H1 (cell line): ENCODE measurements around the gene HMCN1. TPM values are rescaled to one million over a fixed set of nuclear protein-coding genes. Genes with fewer than 3 reads are reported as not detected.

Experiments used
- CTCF ChIA-PET: fragments of 300-600 bp; sonication (Branson Sonifier 250); formaldehyde crosslinking; loops from one replicate; lab custom pipeline; 2021; ENCODE audit not compliant: partially characterized antibody; lab: Charles Lee
- POLR2A ChIA-PET: fragments of 300-600 bp; sonication (Branson Sonifier 250); formaldehyde crosslinking; loops from one replicate; lab custom pipeline; 2021; ENCODE audit warnings: inconsistent platforms; ENCODE audit not compliant: partially characterized antibody; lab: Charles Lee
- DNase-seq, 2 experiments: peaks; one replicate each; pipeline versions ENCODE4 v3.0.0 to v3.0.0-alpha.2; 2010 to 2022; ENCODE audit warnings: low spot score in 2 of 2, low read depth in 1 of 2, mixed read lengths in 1 of 2
- FAIRE-seq: peaks from 2 replicates; lab custom pipeline; 2011; peaks lifted over from hg19 to GRCh38; lab: Jason Lieb, UNC
- H2AFZ ChIP-seq: 2 replicates; pipeline ENCODE4 v1.8.1; 2012; ENCODE audit warnings: low read length, inconsistent platforms
- H2AK5ac ChIP-seq: 2 replicates; pipeline ENCODE4 v1.6.1; 2013; ENCODE audit warnings: low read depth, low read length
- H2BK120ac ChIP-seq: replicated peaks from 2 replicates; pipeline ENCODE3; 2013; ENCODE audit warnings: low read depth, low read length, inconsistent platforms
- H2BK12ac ChIP-seq: 2 replicates; pipeline ENCODE4 v1.6.1; 2013; ENCODE audit warnings: low read depth, low read length
- H2BK15ac ChIP-seq: 2 replicates; pipeline ENCODE4 v1.6.1; 2013; ENCODE audit warnings: low read length
- H2BK20ac ChIP-seq: 2 replicates; pipeline ENCODE4 v1.6.1; 2013; ENCODE audit warnings: low read length
- H2BK5ac ChIP-seq: 2 replicates; pipeline ENCODE4 v1.6.1; 2013; ENCODE audit warnings: low read depth, low read length
- H3K14ac ChIP-seq: 2 replicates; pipeline ENCODE4 v1.6.1; 2013; ENCODE audit warnings: inconsistent platforms; ENCODE audit not compliant: insufficient read length
- H3K18ac ChIP-seq: 2 replicates; pipeline ENCODE4 v1.6.1; 2013; ENCODE audit warnings: low read length; ENCODE audit errors: extremely low read depth
- H3K23ac ChIP-seq: 2 replicates; pipeline ENCODE4 v1.6.1; 2013; ENCODE audit warnings: inconsistent platforms; ENCODE audit not compliant: insufficient read length
- H3K23me2 ChIP-seq: 2 replicates; pipeline ENCODE4 v1.6.1; 2013; ENCODE audit warnings: low read depth, low read length
- H3K27ac ChIP-seq: 2 replicates; pipeline ENCODE4 v1.6.1; 2011; ENCODE audit warnings: low read depth, low read length, inconsistent platforms
- H3K27me3 ChIP-seq, 4 experiments: replicated peaks in 1 of 4; 1 replicate in 1 of 4; 2 replicates in 3 of 4; pipeline versions ENCODE4 v1.6.1 to v1.8.1; 2011 to 2013; ENCODE audit warnings: low read length in 3 of 4, mild to moderate bottlenecking in 3 of 4, inconsistent platforms in 2 of 4, mixed read lengths in 2 of 4, moderate library complexity in 1 of 4; ENCODE audit not compliant: control insufficient read depth in 3 of 4, insufficient read depth in 3 of 4; ENCODE audit errors: extremely low read depth in 1 of 4
- H3K36me3 ChIP-seq, 4 experiments: 2 replicates each; pipeline versions ENCODE4 v1.6.1 to v1.8.1; 2011 to 2013; ENCODE audit warnings: mild to moderate bottlenecking in 4 of 4, low read length in 3 of 4, moderate library complexity in 2 of 4, control low read depth in 1 of 4, inconsistent platforms in 1 of 4; ENCODE audit not compliant: insufficient read depth in 4 of 4, control insufficient read depth in 2 of 4
- H3K4ac ChIP-seq: replicated peaks from 2 replicates; pipeline ENCODE3; 2013; ENCODE audit warnings: low read length, low read depth, mixed read lengths, inconsistent platforms; ENCODE audit not compliant: insufficient read length
- H3K4me1 ChIP-seq, 4 experiments: replicated peaks in 1 of 4; 1 replicate in 1 of 4; 2 replicates in 3 of 4; pipeline versions ENCODE4 v1.6.1 to v1.8.1; 2011 to 2013; ENCODE audit warnings: low read length in 3 of 4, inconsistent platforms in 2 of 4, mixed read lengths in 1 of 4; ENCODE audit not compliant: insufficient read depth in 4 of 4, control insufficient read depth in 3 of 4
- H3K4me2 ChIP-seq, 2 experiments: 2 replicates each; pipeline versions ENCODE4 v1.6.1 to v1.8.1; 2011 to 2013; ENCODE audit warnings: low read depth in 2 of 2, low read length in 2 of 2, control low read depth in 1 of 2, inconsistent platforms in 1 of 2, mild to moderate bottlenecking in 1 of 2; ENCODE audit not compliant: insufficient read depth in 1 of 2
- H3K4me3 ChIP-seq, 4 experiments: fragments of 200-600, 300-600 bp in 1 of 4; sonication (generic), shearing (Covaris generic), sonication (Bioruptor Twin) in 1 of 4; 2 replicates each; pipeline versions ENCODE4 v1.5.1 to v1.8.1; 2011 to 2016; ENCODE audit warnings: low read length in 4 of 4, low read depth in 3 of 4, control low read depth in 2 of 4, inconsistent platforms in 2 of 4, mild to moderate bottlenecking in 2 of 4, mixed read lengths in 1 of 4, moderate library complexity in 1 of 4; ENCODE audit not compliant: insufficient read depth in 2 of 4; ENCODE audit errors: extremely low read depth in 1 of 4
- H3K56ac ChIP-seq: replicated peaks from 2 replicates; pipeline ENCODE3; 2013; ENCODE audit warnings: low read depth, mild to moderate bottlenecking, mixed read lengths, low read length, inconsistent platforms; ENCODE audit not compliant: insufficient read length
- H3K79me1 ChIP-seq: 2 replicates; pipeline ENCODE4 v1.6.1; 2013; ENCODE audit warnings: low read depth, low read length, control low read depth
- H3K79me2 ChIP-seq, 2 experiments: 2 replicates each; pipeline versions ENCODE4 v1.6.1 to v1.8.1; 2012 to 2013; ENCODE audit warnings: low read length in 2 of 2, mild to moderate bottlenecking in 2 of 2, inconsistent platforms in 1 of 2; ENCODE audit not compliant: insufficient read depth in 2 of 2, control insufficient read depth in 1 of 2
- H3K9ac ChIP-seq, 4 experiments: replicated peaks in 1 of 4; 1 replicate in 1 of 4; 2 replicates in 3 of 4; pipeline versions ENCODE4 v1.6.1 to v1.8.1; 2011 to 2013; ENCODE audit warnings: low read depth in 3 of 4, low read length in 3 of 4, control low read depth in 2 of 4, mild to moderate bottlenecking in 2 of 4, moderate library complexity in 2 of 4, inconsistent platforms in 1 of 4; ENCODE audit errors: extremely low read depth in 1 of 4
- H3K9me3 ChIP-seq, 2 experiments: 2 replicates each; pipeline versions ENCODE4 v1.6.1 to v1.8.1; 2012 to 2013; ENCODE audit warnings: mild to moderate bottlenecking in 2 of 2, moderate library complexity in 2 of 2, control low read depth in 1 of 2, inconsistent platforms in 1 of 2, low read depth in 1 of 2, low read length in 1 of 2, mixed read lengths in 1 of 2; ENCODE audit not compliant: insufficient read depth in 2 of 2
- H4K20me1 ChIP-seq, 2 experiments: replicated peaks in 1 of 2; 2 replicates each; pipeline versions ENCODE3 to v1.8.1; 2011 to 2013; ENCODE audit warnings: inconsistent platforms in 2 of 2, low read length in 2 of 2, mild to moderate bottlenecking in 1 of 2; ENCODE audit not compliant: insufficient read depth in 2 of 2, control insufficient read depth in 1 of 2
- H4K5ac ChIP-seq: 2 replicates; pipeline ENCODE4 v1.6.1; 2013; ENCODE audit warnings: low read length, low read depth, mixed read lengths, inconsistent platforms; ENCODE audit not compliant: insufficient read length
- H4K8ac ChIP-seq: 2 replicates; pipeline ENCODE4 v1.8.0; 2013; ENCODE audit warnings: mild to moderate bottlenecking, moderate library complexity, low read length, inconsistent platforms; ENCODE audit not compliant: insufficient read depth; ENCODE audit errors: extremely low read depth
- H4K91ac ChIP-seq: replicated peaks from 2 replicates; pipeline ENCODE3; 2013; ENCODE audit warnings: low read length, mixed read lengths, inconsistent platforms; ENCODE audit not compliant: insufficient read length
- CHD2 ChIP-seq: IDR thresholded peaks from 2 replicates; pipeline ENCODE4 v1.6.1; 2012; ENCODE audit warnings: low read length, improper control_type of control experiment
- HDAC2 ChIP-seq, 2 experiments: fragments of 300-600 bp in 1 of 2; sonication (generic) in 1 of 2; IDR thresholded peaks; 2 replicates each; pipeline ENCODE4 v1.6.1; 2011 to 2012; ENCODE audit warnings: low read depth in 2 of 2, low read length in 2 of 2, mild to moderate bottlenecking in 2 of 2, moderate library complexity in 2 of 2, borderline replicate concordance in 1 of 2, inconsistent platforms in 1 of 2
- KDM1A ChIP-seq: fragments of 200-600, 300-600 bp; sonication (generic); IDR thresholded peaks from 2 replicates; pipeline ENCODE4 v1.7.1; 2016; ENCODE audit warnings: mild to moderate bottlenecking, low read length, borderline replicate concordance
- RFX5 ChIP-seq: IDR thresholded peaks from 2 replicates; pipeline ENCODE4 v1.6.1; 2011; ENCODE audit warnings: low read depth, low read length, improper control_type of control experiment, borderline replicate concordance
- SAP30 ChIP-seq: fragments of 300-600 bp; sonication (generic); IDR thresholded peaks from 2 replicates; pipeline ENCODE4 v1.7.1; 2012; ENCODE audit warnings: low read length, moderate library complexity, mild to moderate bottlenecking, inconsistent platforms; ENCODE audit not compliant: insufficient read depth, insufficient replicate concordance
- SIRT6 ChIP-seq: IDR thresholded peaks from one replicate; pipeline ENCODE4 v1.7.1; 2012; ENCODE audit warnings: low read length, inconsistent platforms
- SP1 ChIP-seq: IDR thresholded peaks from 2 replicates; pipeline ENCODE4 v1.6.1; 2011; ENCODE audit warnings: low read depth, low read length
- SP2 ChIP-seq: IDR thresholded peaks from 2 replicates; pipeline ENCODE4 v1.6.1; 2012; ENCODE audit warnings: mild to moderate bottlenecking, low read length, inconsistent platforms
- SRF ChIP-seq: IDR thresholded peaks from 2 replicates; pipeline ENCODE4 v1.6.1; 2011; ENCODE audit warnings: mild to moderate bottlenecking, low read depth, low read length, moderate library complexity
- TBP ChIP-seq: IDR thresholded peaks from 2 replicates; pipeline ENCODE4 v1.6.1; 2011; ENCODE audit warnings: low read depth, low read length, improper control_type of control experiment
- TCF12 ChIP-seq: IDR thresholded peaks from 2 replicates; pipeline ENCODE4 v1.6.1; 2011; ENCODE audit warnings: low read depth, mild to moderate bottlenecking, low read length
- USF2 ChIP-seq: IDR thresholded peaks from 2 replicates; pipeline ENCODE4 v1.6.1; 2011; ENCODE audit warnings: low read length, improper control_type of control experiment
- WGBS, 2 experiments: shearing (Covaris generic) in 1 of 2; methylation state at CpG; one replicate each; pipeline versions ENCODE4 v1.1.6 to v1.1.7; 2013 to 2015; ENCODE audit warnings: low lambda C conversion rate in 2 of 2, mixed read lengths in 2 of 2, inconsistent platforms in 1 of 2, low coverage in 1 of 2, missing lambda C conversion rate in 1 of 2; ENCODE audit not compliant: insufficient replicate concordance in 2 of 2, insufficient coverage in 1 of 2, insufficient read length in 1 of 2; ENCODE audit errors: extremely low coverage in 1 of 2, missing lambda C conversion rate in 1 of 2; 5-methylcytosine and 5-hydroxymethylcytosine counted together
- polyA plus RNA-seq, 7 experiments: library from polyadenylated mRNA; depleted of rRNA in 3 of 7; stranded (reverse) in 5 of 7; unstranded in 2 of 7; fragments of >200 nt in 5 of 7; fragments of 200-250 nt in 2 of 7; gene quantifications; 1 replicate in 5 of 7; 2 replicates in 1 of 7; 4 replicates in 1 of 7; pipeline versions ENCODE4 v1.2.1 to v1.2.3, GENCODE V29; 2011 to 2013; ENCODE audit warnings: missing spikeins in 2 of 7, mixed read lengths in 2 of 7
- total RNA-seq: library from RNA; stranded (reverse); fragmentation: NEBNext Ultra II Directional; extraction: Animal tissue kit (Norgen Biotek cat#: 25700); gene quantifications from 2 replicates; pipeline ENCODE4 v1.2.1, GENCODE V29; 2021
- TF ChIP-seq, protein P1 (sequence below): IDR thresholded peaks from 2 replicates; pipeline ENCODE4 v1.6.1; 2012; ENCODE audit warnings: inconsistent platforms

The HMCN1 gene
- total and polyA plus RNA-seq, 2 of the 8 experiments (the other 6 are each of a cell fraction or from before 2014, with no cell fraction given): 13.8 to 14.6 TPM

GRCh38 chr1:185803241-185803640, 69.0 kb downstream of the HMCN1 start:
- H3K4me2 ChIP-seq: no peak overlapping the region
- WGBS, 2 experiments: 87% methylated on average over 1 of the region's 1 CpG; no CpG with 5 or more reads in 1 of the 2 experiments
- DNase-seq (no peak), FAIRE-seq (no peak)
- H3K36me3 ChIP-seq: no peaks in the 10 kb centered on the region
- H2BK20ac ChIP-seq: no peak overlapping the region
- no peak overlapping the region for H3K18ac ChIP-seq
- no peak overlapping the region for H2BK5ac ChIP-seq
- no peak overlapping the region for H3K4ac ChIP-seq
- H4K8ac ChIP-seq: no peak overlapping the region
- H3K4me3 ChIP-seq: no peak overlapping the region
- H2AK5ac ChIP-seq: no peak overlapping the region
- no peak overlapping the region for H3K23ac ChIP-seq
- no peak overlapping the region for H2BK120ac ChIP-seq
- H3K14ac ChIP-seq: no peak overlapping the region
- H3K4me1 ChIP-seq: no peaks in the 10 kb centered on the region
- no peaks in the 10 kb centered on the region for H3K27me3 ChIP-seq
- no peaks in the 10 kb centered on the region for H4K20me1 ChIP-seq
- H3K23me2 ChIP-seq: no peaks in the 10 kb centered on the region
- H2AFZ ChIP-seq: no peak overlapping the region
- H3K56ac ChIP-seq: no peak overlapping the region
- H4K5ac ChIP-seq: no peak overlapping the region
- 0 out of 4 replicates have a peak, but pooled peaks cover 0 to 3% of the 10 kb centered on the region in 2 experiments for H3K9me3 ChIP-seq
- no peak overlapping the region for H2BK15ac ChIP-seq
- ChIA-PET CTCF (interaction anchor here (1.3 kb wide), 1 partner anchor 11 kb away, joined by 4 read pairs; no protein-coding TSS in a partner anchor), POLR2A (no interaction called here)
- no peak overlapping the region for H3K9ac ChIP-seq
- no peaks in the 10 kb centered on the region for H3K79me1 ChIP-seq
- no peak overlapping the region for H4K91ac ChIP-seq
- H2BK12ac ChIP-seq: no peak overlapping the region
- no peak overlapping the region for H3K27ac ChIP-seq
- no peaks in the 10 kb centered on the region for H3K79me2 ChIP-seq
- TF ChIP-seq TCF12 (no peak), CHD2 (no peak), KDM1A (no peak), SP2 (no peak), SAP30 (no peak), SRF (no peak), USF2 (no peak), TBP (no peak), HDAC2 (IDR thresholded peaks at IDR 0.05; ENCODE audit: borderline replicate concordance in 1 of 2, low read depth in 2 of 2, low read length in 2 of 2) (no peak), SIRT6 (no peak), SP1 (no peak), RFX5 (no peak)
- TF ChIP-seq, protein P1, sequence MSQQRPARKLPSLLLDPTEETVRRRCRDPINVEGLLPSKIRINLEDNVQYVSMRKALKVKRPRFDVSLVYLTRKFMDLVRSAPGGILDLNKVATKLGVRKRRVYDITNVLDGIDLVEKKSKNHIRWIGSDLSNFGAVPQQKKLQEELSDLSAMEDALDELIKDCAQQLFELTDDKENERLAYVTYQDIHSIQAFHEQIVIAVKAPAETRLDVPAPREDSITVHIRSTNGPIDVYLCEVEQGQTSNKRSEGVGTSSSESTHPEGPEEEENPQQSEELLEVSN: no peak
